K562 (cell line): ENCODE results near the gene LTK. TPM values are rescaled to one million over a fixed set of nuclear protein-coding genes. Genes with fewer than 3 reads are reported as not detected.
A peak's percentile ranks its signal among the peaks of the same experiment; 100 is the strongest.

ENCODE experiments used
- CBX8 ChIP-seq: fragments of 200-600 bp; sonication (generic); IDR thresholded peaks from 2 replicates; pipeline ENCODE4 v1.6.1; 2012; ENCODE audit warnings: borderline replicate concordance, mixed run types, low read depth, mild to moderate bottlenecking, moderate library complexity, mixed read lengths, low read length, control low read depth, inconsistent platforms; ENCODE audit not compliant: poor library complexity, severe bottlenecking; ENCODE audit errors: extremely low read depth
- EGR1 ChIP-seq: fragments of 450-650 bp; conservative IDR thresholded peaks from 2 replicates; pipeline ENCODE4 v1.6.1; 2017; ENCODE audit warnings: mild to moderate bottlenecking
- EP300 ChIP-seq: IDR thresholded peaks from 2 replicates; pipeline ENCODE4 v1.6.1; 2012; ENCODE audit warnings: low read length, improper control_type of control experiment
- GMEB1 ChIP-seq: fragments of 250-450 bp; sonication (Bioruptor Pico); IDR thresholded peaks from 2 replicates; pipeline ENCODE4 v1.4.0; 2020; ENCODE audit warnings: mild to moderate bottlenecking
- MAFK ChIP-seq: IDR thresholded peaks from 2 replicates; pipeline ENCODE4 v1.6.1; 2011; ENCODE audit warnings: low read length, improper control_type of control experiment
- MYNN ChIP-seq, 2 experiments: sonication (generic); formaldehyde crosslinking in 1 of 2; IDR thresholded peaks; 2 replicates each; pipeline versions ENCODE4 v1.5.0 to v1.6.1; 2016 to 2020; ENCODE audit warnings: antibody characterized with exemption in 1 of 2, missing genetic modification reagents in 1 of 2
- NFE2 ChIP-seq: IDR thresholded peaks from 2 replicates; pipeline ENCODE4 v1.6.1; 2014; ENCODE audit warnings: antibody characterized with exemption, low read depth
- OTX1 ChIP-seq: fragments of 450-650 bp; formaldehyde crosslinking; IDR thresholded peaks from 2 replicates; pipeline ENCODE4 v1.4.0; 2022; ENCODE audit warnings: mild to moderate bottlenecking
- PATZ1 ChIP-seq: fragments of 250-450 bp; sonication (Bioruptor Pico); IDR thresholded peaks from 2 replicates; pipeline ENCODE4 v1.5.0; 2020; ENCODE audit warnings: mild to moderate bottlenecking, borderline replicate concordance
- PRDM10 ChIP-seq: fragments of 450-650 bp; IDR thresholded peaks from 2 replicates; pipeline ENCODE4 v1.6.1; 2018; ENCODE audit not compliant: partially characterized antibody
- RAD21 ChIP-seq, 2 experiments: fragments of 250-450 bp in 1 of 2; fragments of 450-650 bp in 1 of 2; sonication (Bioruptor Pico) in 1 of 2; formaldehyde crosslinking in 1 of 2; IDR thresholded peaks in 1 of 2; conservative IDR thresholded peaks in 1 of 2; 2 replicates each; pipeline versions ENCODE4 v1.4.0 to v1.8.0; 2020 to 2022; ENCODE audit warnings: mild to moderate bottlenecking in 2 of 2, moderate library complexity in 1 of 2
- TRIM24 ChIP-seq, 2 experiments: fragments of 450-650 bp; IDR thresholded peaks; 2 replicates each; pipeline ENCODE4 v1.6.1; 2016
- YBX1 ChIP-seq: fragments of 450-650 bp; IDR thresholded peaks from 2 replicates; pipeline ENCODE4 v1.7.1; 2016; ENCODE audit warnings: mild to moderate bottlenecking
- ZNF184 ChIP-seq: sonication (generic); formaldehyde crosslinking; IDR thresholded peaks from 2 replicates; pipeline ENCODE4 v1.5.0; 2020; ENCODE audit warnings: missing genetic modification reagents
- ZNF444 ChIP-seq: fragments of 250-450 bp; sonication (Bioruptor Pico); IDR thresholded peaks from 2 replicates; pipeline ENCODE4 v1.4.0; 2020; ENCODE audit warnings: mild to moderate bottlenecking, moderate library complexity
- ZNF764 ChIP-seq: fragments of 250-450 bp; sonication (Bioruptor Pico); IDR thresholded peaks from 2 replicates; pipeline ENCODE4 v1.4.0; 2020; ENCODE audit warnings: low read depth, mild to moderate bottlenecking, moderate library complexity
- polyA plus RNA-seq, 8 experiments: library from polyadenylated mRNA; depleted of rRNA in 4 of 8; stranded (reverse) in 5 of 8; unstranded in 3 of 8; fragments of >200 nt; fragmentation: Nextera tagmentation in 2 of 8; fragmentation: Illumina TruSeq in 1 of 8; extraction: Ambion mirVana in 2 of 8; extraction: Trizol in 1 of 8; gene quantifications; 2 replicates each; pipeline versions ENCODE4 v1.2.1 to v1.2.3, GENCODE V29; 2011 to 2014; ENCODE audit warnings: inconsistent platforms in 1 of 8, missing spikeins in 1 of 8
- total RNA-seq, 7 experiments: library from RNA; depleted of rRNA in 6 of 7; stranded (reverse); fragments of >200 nt in 6 of 7; fragmentation: Illumina TruSeq in 2 of 7; extraction: Trizol in 2 of 7; gene quantifications; 2 replicates each; pipeline versions ENCODE4 v1.2.1 to v1.2.3, GENCODE V29; 2011 to 2021; ENCODE audit warnings: low replicate concordance in 1 of 7
- TF ChIP-seq, protein P1 (sequence below): fragments of 450-650 bp; formaldehyde crosslinking; IDR thresholded peaks from 2 replicates; pipeline ENCODE4 v1.4.0; 2022; ENCODE audit warnings: missing genetic modification characterization

Gene LTK
- total and polyA plus RNA-seq, 9 of the 15 experiments (the other 6 are each of a cell fraction or from before 2014, with no cell fraction given), result 0.25 to 4.4 (median 1.8) TPM

- TF ChIP-seq PRDM10, result peak; percentile 63
- no peak for TF ChIP-seq TRIM24 (IDR thresholded peaks at IDR 0.05)
- TF ChIP-seq MAFK, result no peak
- no peak for TF ChIP-seq CBX8
- no peak for TF ChIP-seq EP300
- TF ChIP-seq OTX1 (CRISPR knock-in tag), result no peak
- no peak for TF ChIP-seq ZNF764 (CRISPR knock-in tag)
- no peak for TF ChIP-seq GMEB1
- TF ChIP-seq EGR1, result no peak
- TF ChIP-seq NFE2, result no peak
- TF ChIP-seq RAD21 (CRISPR knock-in tag; conservative IDR thresholded peaks at IDR 0.05 in 1 of 2, IDR thresholded peaks at IDR 0.05 in 1 of 2), result no peak
- TF ChIP-seq PATZ1 (CRISPR knock-in tag), result no peak
- no peak for TF ChIP-seq ZNF184 (CRISPR knock-in tag)
- TF ChIP-seq ZNF444 (CRISPR knock-in tag), result no peak
- TF ChIP-seq YBX1, result no peak
- TF ChIP-seq MYNN (IDR thresholded peaks at IDR 0.05), result no peak
- no peak for TF ChIP-seq MYNN (CRISPR knock-in tag; IDR thresholded peaks at IDR 0.05)
- TF ChIP-seq, protein P1, sequence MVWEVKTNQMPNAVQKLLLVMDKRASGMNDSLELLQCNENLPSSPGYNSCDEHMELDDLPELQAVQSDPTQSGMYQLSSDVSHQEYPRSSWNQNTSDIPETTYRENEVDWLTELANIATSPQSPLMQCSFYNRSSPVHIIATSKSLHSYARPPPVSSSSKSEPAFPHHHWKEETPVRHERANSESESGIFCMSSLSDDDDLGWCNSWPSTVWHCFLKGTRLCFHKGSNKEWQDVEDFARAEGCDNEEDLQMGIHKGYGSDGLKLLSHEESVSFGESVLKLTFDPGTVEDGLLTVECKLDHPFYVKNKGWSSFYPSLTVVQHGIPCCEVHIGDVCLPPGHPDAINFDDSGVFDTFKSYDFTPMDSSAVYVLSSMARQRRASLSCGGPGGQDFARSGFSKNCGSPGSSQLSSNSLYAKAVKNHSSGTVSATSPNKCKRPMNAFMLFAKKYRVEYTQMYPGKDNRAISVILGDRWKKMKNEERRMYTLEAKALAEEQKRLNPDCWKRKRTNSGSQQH (CRISPR knock-in tag), result no peak
Observed at GRCh38 chr15:41494922-41495735, 18.5 kb downstream of the LTK start (continued).
